Measurements from ENCODE around the gene SLC5A9.

- no peak for TF ChIP-seq CTCF (optimal IDR thresholded peaks at IDR 0.05 in 1 of 3, IDR thresholded peaks at IDR 0.05 in 1 of 3, conservative IDR thresholded peaks at IDR 0.05 in 1 of 3; ENCODE audit: extremely low read depth in 1 of 3, insufficient read depth in 2 of 3, low read length in 3 of 3)
- TF ChIP-seq EZH2 (IDR thresholded peaks at IDR 0.05; ENCODE audit: low read length): no peak
Measured at GRCh38 chr1:48200166-48200900, 22.2 kb upstream of the SLC5A9 start.
